ENCODE data around the gene PRR22. TPM values are rescaled to one million over a fixed set of nuclear protein-coding genes. Genes with fewer than 3 reads are reported as not detected.

PRR22 gene
- 4.9 and 6.1 TPM in 2 replicates for total RNA-seq (2014; rRNA removed; shearing (Covaris generic))
- 10.5 and 10.6 TPM in 2 replicates for total RNA-seq (2022)
- Bru-seq, nascent RNA, result percentile 53 among the genes with signal in this experiment
- percentile 63 among the genes with signal in this experiment for BruChase-seq, experiment 1, labeled RNA remaining after a 6-hour chase
- BruChase-seq, experiment 2, labeled RNA remaining after a 2-hour chase, result percentile 64 among the genes with signal in this experiment
- long read RNA-seq, transcript PRR22-201 (1 exons, 1,640 nt), result major isoform, 5 of 6 reads
- long read RNA-seq, partial matches to known transcripts, result 0 of 6 reads
- long read RNA-seq, other reads (novel, unspliced or antisense), result 1 of 6 reads

DNA sequence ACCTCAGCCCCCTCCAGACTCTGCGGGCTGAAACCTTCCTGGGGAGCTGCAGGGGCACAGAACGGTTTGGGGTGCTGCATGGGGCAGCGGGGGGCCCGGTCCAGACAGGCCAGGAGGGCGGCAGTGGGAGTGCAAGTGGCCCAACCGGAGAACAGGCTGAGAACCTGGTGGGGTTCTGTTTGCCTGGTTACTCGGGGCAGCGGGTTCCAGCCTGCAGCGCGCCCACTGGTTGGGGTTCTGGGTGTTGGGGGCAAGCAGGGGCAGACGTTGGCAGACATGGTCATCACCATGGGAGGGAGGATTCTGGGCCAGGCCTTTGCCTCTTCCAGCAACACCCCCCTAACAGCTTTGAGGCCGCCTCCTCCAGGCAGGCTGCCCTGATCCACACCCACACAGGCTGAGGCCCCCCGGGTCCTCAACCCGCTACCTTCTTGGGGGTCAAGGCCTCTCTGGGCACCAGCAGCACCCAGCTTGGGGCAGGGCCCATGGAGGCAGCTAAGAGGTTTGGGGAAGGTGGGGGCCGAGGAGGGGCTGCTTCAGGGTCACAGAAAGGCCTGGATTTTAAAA is at the start of gene PRR22:
Gene PRR22, minus strand, starts transcription at position 166 of the 567 bp plus-strand sequence. Its CDS starts 86 bp downstream, at position 80.
- H3K79me2 ChIP-seq (ENCODE audit: insufficient read depth, low read depth, low read length), result peaks cover under 1% of the 10 kb centered on the region; the same call in 1 of the 2 replicates
- no peak within 1 kb of the TSS for H3K4me2 ChIP-seq (ENCODE audit: low read length)
- no TSS peak for BruUV-seq (replicated peaks)

DNA sequence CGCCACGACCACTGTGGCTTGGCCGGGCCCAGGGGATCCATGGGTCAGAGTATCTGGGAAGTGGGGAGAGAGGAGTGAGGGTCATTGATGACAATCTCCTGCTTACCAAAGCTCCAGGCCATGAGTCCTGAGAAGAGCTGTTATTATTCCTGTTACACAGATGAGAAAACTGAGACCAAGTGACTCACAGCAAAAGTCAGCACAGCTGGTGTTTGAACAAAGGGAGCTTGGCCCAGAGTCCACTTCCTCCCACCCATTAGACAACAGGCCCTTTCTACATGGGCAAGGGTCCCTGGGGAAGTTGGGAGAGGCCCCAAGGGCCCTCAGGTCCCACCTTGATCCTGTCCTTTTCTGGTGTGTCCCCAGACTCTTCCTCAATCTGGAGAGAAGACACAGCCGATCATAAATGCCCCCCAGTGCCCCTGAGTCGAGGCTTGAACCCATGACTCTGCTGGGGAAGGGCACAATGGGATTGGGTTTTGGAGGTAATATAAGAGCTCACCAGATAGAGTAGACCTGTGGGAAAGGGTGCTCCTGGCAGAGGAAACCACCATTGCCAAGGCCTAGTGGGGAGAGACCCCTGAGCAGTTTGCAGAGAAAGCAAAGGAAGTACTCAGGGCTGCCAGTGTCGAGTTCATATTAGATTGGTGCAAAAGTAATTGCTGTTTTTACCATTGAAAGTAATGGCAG is 48.1 kb upstream of the PRR22 start:
- Histone ChIP-seq H3K9me3 (ENCODE audit: low read length) (no peaks in the 10 kb centered on the region), H3K4me2 (ENCODE audit: low read length) (no peak overlapping the region), H3K4me3 (ENCODE audit: low read depth, low read length, poor library complexity, severe bottlenecking) (no peak overlapping the region), H3K79me2 (ENCODE audit: insufficient read depth, low read depth, low read length) (no peaks in the 10 kb centered on the region), H3K36me3 (ENCODE audit: insufficient read depth, low read length) (no peaks in the 10 kb centered on the region), H4K20me1 (ENCODE audit: insufficient read depth, low read length) (no peaks in the 10 kb centered on the region), H3K9me2 (ENCODE audit: insufficient read depth, low read length) (no peaks in the 10 kb centered on the region), H2AFZ (ENCODE audit: low read length) (no peak overlapping the region), H3K27ac (ENCODE audit: low read depth, low read length, poor library complexity, severe bottlenecking) (no peak overlapping the region), H3K4me1 (ENCODE audit: insufficient read depth, low read length, poor library complexity, severe bottlenecking) (peaks cover 15% of the 10 kb centered on the region)
- no TSS peak for BruUV-seq (replicated peaks)
- CTCF ChIA-PET (ENCODE audit: unreplicated experiment), result no interaction called here
- intact Hi-C loops (cut with micrococcal nuclease; ENCODE audit: unreplicated experiment), result no loop called here
- DNase-seq (ENCODE audit: low spot score), result no peak
- TF ChIP-seq EZH2phosphoT487 (IDR thresholded peaks at IDR 0.05; ENCODE audit: borderline replicate concordance, low read depth, low read length), result no peak
- TF ChIP-seq, protein P1, sequence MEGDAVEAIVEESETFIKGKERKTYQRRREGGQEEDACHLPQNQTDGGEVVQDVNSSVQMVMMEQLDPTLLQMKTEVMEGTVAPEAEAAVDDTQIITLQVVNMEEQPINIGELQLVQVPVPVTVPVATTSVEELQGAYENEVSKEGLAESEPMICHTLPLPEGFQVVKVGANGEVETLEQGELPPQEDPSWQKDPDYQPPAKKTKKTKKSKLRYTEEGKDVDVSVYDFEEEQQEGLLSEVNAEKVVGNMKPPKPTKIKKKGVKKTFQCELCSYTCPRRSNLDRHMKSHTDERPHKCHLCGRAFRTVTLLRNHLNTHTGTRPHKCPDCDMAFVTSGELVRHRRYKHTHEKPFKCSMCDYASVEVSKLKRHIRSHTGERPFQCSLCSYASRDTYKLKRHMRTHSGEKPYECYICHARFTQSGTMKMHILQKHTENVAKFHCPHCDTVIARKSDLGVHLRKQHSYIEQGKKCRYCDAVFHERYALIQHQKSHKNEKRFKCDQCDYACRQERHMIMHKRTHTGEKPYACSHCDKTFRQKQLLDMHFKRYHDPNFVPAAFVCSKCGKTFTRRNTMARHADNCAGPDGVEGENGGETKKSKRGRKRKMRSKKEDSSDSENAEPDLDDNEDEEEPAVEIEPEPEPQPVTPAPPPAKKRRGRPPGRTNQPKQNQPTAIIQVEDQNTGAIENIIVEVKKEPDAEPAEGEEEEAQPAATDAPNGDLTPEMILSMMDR (conservative IDR thresholded peaks at IDR 0.05; ENCODE audit: low read length), result no peak
- POLR2A ChIA-PET, result no interaction called here

More for the DNA sequence above, at the start of gene PRR22:
- Histone ChIP-seq H3K9me3 (ENCODE audit: low read length) (no peaks in the 10 kb centered on the region), H3K9me2 (ENCODE audit: insufficient read depth, low read length) (no peaks in the 10 kb centered on the region), H3K27ac (ENCODE audit: low read depth, low read length, poor library complexity, severe bottlenecking) (no peak within 1 kb of the TSS), H3K4me1 (ENCODE audit: insufficient read depth, low read length, poor library complexity, severe bottlenecking) (no peaks in the 10 kb centered on the region), H3K36me3 (ENCODE audit: insufficient read depth, low read length) (peaks cover 78% of the 10 kb centered on the region), H2AFZ (ENCODE audit: low read length) (no peak within 1 kb of the TSS), H4K20me1 (ENCODE audit: insufficient read depth, low read length) (no peaks in the 10 kb centered on the region), H3K4me3 (ENCODE audit: low read depth, low read length, poor library complexity, severe bottlenecking) (no peak within 1 kb of the TSS)
- DNase-seq (ENCODE audit: low spot score), result no peak
- ChIA-PET POLR2A (interaction anchor here (0.6 kb wide), 1 partner anchor 11 kb away, joined by 3 read pairs; no protein-coding TSS in a partner anchor), CTCF (ENCODE audit: unreplicated experiment) (no interaction called here)
- TF ChIP-seq EZH2phosphoT487 (IDR thresholded peaks at IDR 0.05; ENCODE audit: borderline replicate concordance, low read depth, low read length), result no peak
- TF ChIP-seq, protein P1 (conservative IDR thresholded peaks at IDR 0.05; ENCODE audit: low read length), result no peak
- intact Hi-C loops (cut with micrococcal nuclease; ENCODE audit: unreplicated experiment), result no loop called here
